C1 segment of cervical spinal cord (tissue), 14 donors: ENCODE measurements around the gene MGST2.

ENCODE experiments used
- DNase-seq, 14 donors: peaks; one replicate each; lab custom pipeline; 2025; lab: John Stamatoyannopoulos, UW

Gene MGST2

DNA sequence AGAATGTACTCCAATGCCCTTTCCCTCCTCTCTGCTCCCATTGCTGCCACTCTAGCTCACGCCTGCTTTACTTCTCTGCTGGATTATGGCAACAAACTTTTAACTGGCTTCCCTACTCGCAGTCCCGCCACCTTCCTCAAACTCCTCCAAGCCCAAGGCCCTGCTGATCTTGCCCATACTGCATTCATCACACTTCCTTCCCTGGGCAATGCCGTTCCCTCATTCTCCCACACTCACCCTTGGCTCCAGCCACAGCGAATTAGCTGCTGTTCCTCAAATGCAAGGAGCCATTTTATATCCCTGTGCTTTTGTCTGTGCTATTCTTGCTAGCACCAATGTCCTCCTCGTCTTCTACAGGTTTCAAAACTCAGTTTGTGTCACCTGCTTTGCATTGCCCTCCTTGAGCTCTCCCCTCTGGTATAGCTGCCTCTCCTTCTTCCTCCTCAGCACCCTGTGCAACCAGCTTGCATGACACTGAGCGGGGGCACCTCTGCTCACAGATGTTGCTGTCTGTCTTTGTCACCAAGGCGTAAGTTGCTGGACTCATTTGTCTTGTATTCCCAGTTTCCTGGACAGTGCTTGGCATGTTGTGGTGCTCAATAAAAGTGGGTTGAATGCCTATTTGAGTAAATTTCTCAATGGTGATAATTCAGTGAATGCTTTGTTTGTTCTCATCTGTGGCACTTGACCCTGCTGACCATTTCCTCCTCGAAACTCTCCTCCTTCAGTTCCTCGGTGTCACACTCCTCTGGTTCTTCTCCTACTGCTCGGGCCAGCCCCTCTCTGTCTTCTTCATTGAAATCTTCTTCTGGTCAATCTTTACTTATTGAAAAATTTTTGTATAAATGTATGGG is 22.4 kb upstream of the MGST2 start:
- DNase-seq, result no peak

GRCh38 chr4:139645458-139645857 is 20.2 kb upstream of the MGST2 start:
- DNase-seq, result no peak

DNA sequence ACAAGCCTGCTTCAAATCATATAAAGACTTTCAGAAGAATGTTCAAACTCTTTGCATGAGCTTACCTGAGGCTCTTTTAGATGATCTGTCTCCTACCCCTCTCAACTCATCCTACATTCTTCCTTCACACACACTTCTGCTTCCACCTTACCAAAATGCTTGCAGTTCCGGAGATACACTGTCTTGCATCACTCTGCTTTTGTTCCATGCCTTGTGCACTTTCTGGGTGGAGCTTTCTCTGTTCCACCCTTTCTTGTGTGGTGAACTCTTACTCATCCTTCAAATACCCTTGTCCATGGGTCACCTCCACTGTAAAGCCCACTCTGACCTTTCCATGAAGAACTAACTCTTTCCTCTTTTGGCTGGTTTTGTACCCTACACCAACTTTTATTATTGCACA is 18.4 kb upstream of the MGST2 start:
- DNase-seq, result no peak

DNA sequence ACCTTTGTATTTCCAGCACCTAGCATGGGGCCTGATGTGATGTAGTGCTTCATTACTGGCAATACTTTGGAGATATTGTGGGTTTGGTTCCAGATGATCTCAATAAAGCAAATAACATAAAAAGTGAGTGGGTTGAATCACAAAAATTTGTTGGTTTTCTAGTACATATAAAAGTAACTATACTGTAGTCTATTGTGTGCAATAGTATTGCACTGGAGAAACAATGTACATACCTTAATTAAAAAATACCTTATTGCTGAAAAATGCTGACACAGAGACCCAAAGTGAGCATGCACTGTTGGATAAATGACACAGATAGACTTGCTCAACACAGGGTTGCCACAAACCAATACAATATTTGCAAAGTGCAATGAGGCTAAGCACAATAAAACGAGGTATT is 17.7 kb upstream of the MGST2 start:
- DNase-seq, result no peak

- peak in 13 of 14 donors; percentile 4 to 75 (median 50) for DNase-seq
These were observed 14.1 kb upstream of the MGST2 start for GRCh38 chr4:139651282-139652194.

DNA sequence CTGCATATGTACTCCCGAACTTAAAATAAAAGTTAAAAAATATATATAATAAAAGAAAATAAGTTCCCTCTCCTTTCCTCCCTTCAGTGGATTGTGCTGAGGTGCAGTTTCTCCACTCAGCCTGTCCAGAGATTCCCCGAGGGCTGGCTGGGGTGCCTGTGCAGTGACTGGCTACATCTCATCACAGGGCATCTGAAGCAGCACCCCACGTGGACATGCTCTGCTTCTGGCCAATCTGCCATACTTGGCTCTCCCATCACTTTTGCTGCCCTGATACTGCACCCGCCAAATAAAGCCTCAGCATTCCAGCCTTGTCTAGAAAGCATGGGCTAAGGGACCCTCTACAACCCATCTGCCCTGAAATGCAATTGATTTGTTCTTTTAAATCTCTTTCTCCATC is 11.1 kb upstream of the MGST2 start:
- DNase-seq, result peak in 1 of 14 donors; percentile 76

- peak in 1 of 14 donors; percentile 55 for DNase-seq
These were observed 10.5 kb upstream of the MGST2 start for GRCh38 chr4:139655116-139655515.

- peak in 4 of 14 donors; percentile 9 to 68 (median 22) for DNase-seq
These were observed 8.8 kb upstream of the MGST2 start for GRCh38 chr4:139656614-139657486.

DNA sequence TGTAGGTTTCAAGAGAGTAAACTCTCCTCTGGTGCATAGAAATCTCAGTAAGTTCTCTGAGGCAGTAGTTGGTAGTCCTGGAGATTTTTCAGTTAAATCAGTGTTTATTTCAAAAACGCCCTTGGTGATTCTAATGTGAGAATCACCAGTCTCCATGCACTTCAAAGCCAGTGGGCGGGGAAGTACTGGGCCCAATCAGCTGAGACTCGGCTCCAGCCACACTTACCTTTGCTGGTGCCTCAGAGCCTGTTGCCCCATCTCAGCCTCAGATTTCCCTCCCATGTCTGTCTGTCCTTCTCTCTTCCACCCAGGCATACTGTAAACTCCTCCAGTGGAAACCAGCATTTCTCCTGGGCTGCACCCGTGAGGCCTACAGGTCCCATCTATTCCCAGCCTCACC is 7.4 kb upstream of the MGST2 start:
- no peak for DNase-seq

DNA sequence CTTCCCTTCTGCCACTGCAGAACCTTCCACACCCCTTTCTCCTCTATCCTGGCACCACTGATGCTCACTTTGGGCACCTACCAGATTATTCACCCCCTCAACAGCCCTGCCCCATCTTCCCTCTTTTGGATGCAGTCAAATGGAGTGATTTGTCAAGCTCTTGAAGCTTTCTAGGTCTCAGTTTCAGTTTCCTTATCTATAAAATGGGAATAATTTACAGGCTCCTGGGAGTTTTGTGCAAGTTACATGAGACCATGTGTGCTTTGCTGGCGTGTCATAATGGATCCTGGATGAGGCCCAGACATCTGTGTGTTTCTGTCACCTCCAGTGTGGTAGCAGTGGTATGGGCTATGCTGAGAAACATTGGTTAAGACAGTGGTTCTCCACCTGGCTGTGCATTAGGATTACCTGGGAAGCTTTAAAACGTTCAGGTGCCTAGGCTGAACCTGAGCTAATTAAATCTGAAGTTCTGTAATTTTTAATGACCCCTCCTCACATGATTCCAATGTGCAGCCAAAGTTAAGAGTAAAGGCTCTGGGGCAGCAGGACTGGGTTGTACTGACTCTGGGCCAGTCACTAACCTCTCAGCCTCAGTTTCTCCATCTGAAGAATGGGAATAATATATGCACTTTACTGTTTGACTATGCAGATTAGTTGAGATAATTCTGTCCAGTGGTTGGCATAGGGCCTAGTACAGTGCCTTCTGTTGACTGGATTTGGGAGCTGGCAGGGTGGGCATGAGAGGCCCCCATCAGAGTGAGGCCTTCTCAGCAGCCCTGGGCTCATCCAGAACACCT is 6.8 kb upstream of the MGST2 start:
- no peak for DNase-seq

DNA sequence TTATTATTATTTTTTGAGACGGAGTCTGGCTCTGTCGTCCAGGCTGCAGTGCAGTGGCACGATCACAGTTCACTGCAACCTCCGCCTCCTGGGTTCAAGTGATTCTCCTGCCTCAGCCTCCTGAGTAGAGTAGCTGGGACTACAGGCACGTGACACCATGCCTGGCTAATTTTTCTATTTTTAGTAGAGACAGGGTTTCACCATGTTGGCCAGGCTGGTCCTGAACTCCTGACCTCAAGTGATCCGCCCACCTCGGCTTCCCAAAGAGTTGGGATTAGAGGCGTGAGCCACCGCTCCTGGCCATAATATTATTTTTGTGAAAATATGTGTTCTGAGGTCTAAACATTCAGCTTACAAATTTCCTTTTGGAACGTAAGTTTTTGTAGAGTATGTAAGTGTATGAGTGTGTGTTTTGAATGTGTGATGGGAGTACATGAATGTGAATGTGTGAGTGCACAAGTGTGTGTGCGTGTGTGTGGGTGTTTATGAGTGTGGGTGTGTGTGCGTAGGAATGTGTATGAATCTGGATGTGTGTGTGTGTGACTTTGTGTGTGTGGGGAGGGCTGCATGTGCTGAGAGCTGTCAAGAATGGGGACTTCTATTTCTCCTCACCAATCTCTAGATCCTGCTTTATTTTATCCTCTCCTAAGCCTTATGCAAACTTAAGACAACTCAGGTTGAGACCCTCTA is 5.7 kb upstream of the MGST2 start:
- DNase-seq, result no peak

GRCh38 chr4:139660568-139661043 is 5.0 kb upstream of the MGST2 start:
- DNase-seq, result no peak

DNA sequence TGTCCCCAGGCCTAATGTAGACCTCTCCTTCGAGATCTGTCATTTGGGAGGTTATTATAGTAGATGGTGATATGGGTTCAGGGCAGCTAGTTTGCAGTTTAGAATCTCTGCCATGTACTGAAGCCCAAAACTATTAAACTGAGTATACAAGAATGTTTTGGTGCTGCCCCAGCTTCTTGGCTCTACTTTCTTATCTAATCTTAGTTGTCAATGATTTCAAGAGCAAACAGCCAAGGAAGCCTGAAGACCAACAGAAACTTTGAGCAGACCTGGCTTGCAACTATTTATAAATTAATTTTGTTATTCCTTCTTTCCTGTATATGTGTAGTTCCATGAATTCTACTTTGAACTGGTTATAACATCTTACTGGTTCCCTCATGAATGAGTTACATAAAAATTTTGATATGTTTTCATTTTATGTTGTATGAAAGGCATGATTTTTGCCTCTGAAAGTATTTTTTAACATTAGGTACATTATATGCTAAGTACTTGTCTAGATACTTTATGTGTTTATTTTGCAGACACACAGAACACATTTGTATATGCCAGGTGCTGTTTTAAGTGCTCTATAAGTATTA is 2.0 kb upstream of the MGST2 start:
- DNase-seq, result no peak

GRCh38 chr4:139664442-139664841 is 1.2 kb upstream of the MGST2 start:
- DNase-seq, result no peak

GRCh38 chr4:139665079-139665689 is 435 bp upstream of the MGST2 start:
- DNase-seq, result no peak

DNA sequence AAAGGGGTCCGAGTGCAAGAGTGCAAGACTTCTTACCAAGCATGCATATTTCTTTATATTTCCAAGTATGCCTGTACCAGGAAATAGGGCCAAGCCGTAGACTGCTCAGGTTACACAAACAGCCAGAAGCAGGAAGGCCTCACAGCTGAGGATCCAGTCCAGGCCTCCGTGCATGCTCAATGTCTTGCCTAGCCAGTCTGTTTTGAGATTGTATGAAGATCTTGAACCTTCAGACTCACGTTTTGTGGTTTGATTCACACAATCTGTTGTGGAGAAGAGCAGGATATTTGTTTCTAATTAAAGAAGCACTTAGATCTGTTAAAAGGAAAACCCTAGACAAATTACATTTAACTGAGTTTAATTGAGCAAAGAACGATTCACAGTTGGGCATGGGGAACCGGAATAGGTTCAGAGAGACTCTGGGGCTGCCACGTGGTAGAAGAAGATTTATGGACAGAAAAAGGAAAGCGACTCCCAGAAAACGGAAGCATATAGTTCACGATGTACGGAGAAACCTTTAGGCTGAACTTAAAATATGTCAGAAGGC is 1.2 kb downstream of the MGST2 start:
- peak in 3 of 14 donors; percentile 10 to 64 (median 17) for DNase-seq

- no peak for DNase-seq
These were observed 2.4 kb downstream of the MGST2 start for GRCh38 chr4:139668036-139668435.

GRCh38 chr4:139668658-139669201 is 3.1 kb downstream of the MGST2 start:
- DNase-seq, result no peak

GRCh38 chr4:139669335-139669734 is 3.7 kb downstream of the MGST2 start:
- no peak for DNase-seq
